NCI-H446 treated with DMSO at 0.1 percent for 48 hours (cell line): Measurements from ENCODE around the gene B3GALT5.

Source experiments
- DNase-seq: peaks from one replicate; lab custom pipeline; 2025; lab: John Stamatoyannopoulos, UW

The B3GALT5 gene

DNA sequence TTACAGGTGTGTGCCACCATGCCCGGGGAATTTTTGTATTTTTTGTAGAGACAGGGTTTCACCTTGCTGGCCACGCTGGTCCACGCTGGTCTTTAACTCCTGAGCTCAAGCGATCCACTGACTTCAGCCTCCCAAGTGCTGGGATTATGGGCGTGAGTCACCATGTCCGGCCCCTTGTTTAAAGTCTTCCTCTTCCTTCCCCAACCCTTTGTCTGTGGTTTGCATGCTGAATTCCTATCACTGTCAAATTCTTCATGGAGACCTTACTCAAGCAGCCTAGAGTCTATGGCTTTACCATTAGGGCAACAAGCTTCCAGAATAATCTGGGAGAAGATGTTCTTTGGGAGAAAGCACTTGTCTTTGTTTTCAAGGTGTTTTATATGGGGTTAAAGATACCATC, 34.7 kb downstream of the B3GALT5 start:
- no peak for DNase-seq

DNA sequence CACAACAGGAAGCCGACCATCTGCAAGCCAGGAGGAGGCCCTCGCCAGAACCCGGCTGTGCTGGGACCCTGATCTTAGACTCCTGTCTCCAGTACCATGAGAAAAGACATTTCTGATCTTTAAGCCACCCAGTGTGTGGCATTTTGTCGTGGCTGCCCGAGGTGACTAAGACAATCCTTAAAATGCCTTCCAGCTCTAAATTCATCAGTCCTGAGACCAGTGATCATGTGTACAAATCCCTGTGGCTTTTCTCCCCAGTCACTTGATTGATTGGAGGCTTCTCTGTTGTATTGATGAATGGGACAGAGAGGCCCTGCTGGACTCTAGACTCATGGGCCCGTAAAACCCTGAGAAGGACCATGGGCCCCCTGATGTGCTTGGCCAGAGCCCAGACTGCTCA, 36.1 kb downstream of the B3GALT5 start:
- no peak for DNase-seq

- no peak for DNase-seq
Measured at GRCh38 chr21:39649526-39649925, 36.8 kb downstream of the B3GALT5 start.

- no peak for DNase-seq
Measured at GRCh38 chr21:39650306-39650705, 37.6 kb downstream of the B3GALT5 start.

DNA sequence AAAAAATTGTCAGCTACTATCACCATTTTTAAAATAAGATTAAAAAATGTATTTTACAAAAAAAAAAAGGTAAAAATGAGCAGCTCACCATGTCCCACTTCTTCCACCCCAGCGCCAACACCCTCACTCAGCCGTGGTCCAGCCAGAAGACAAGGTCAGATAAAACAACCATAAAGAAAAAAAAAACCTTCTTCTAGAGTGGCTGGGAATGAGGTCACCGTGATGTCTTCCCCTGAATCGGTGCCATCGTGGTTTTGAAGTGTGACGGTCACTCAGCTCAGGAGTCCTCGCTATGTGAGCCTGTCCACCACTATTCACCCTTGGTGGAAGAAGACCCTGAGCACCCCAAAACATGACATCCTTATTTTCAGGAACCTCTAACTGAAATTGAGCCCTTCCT, 38.1 kb downstream of the B3GALT5 start:
- no peak for DNase-seq

GRCh38 chr21:39651206-39651605, 38.5 kb downstream of the B3GALT5 start:
- no peak for DNase-seq

DNA sequence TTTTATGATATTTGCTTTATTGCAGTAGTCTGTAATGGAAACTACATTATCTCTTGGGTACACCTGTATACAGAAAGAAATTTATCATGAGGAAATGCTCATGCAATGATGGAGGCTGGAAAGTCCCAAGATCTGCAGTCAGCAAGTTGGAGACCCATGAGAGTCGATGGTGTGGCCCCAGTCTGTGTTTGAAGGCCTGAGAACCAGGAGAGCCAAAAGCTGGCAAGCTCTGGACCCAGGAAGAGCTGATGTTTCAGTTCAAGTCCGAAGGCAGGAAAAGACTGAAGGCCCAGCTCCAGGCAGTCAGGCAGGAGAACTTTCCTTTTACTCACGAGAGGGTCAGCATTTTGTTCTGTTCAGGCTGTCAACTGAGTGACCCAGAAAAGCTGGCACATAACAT, 42.2 kb downstream of the B3GALT5 start:
- DNase-seq: no peak

GRCh38 chr21:39655589-39655988, 42.8 kb downstream of the B3GALT5 start:
- no peak for DNase-seq

- DNase-seq: no peak
Measured at GRCh38 chr21:39656209-39656608, 43.5 kb downstream of the B3GALT5 start.

DNA sequence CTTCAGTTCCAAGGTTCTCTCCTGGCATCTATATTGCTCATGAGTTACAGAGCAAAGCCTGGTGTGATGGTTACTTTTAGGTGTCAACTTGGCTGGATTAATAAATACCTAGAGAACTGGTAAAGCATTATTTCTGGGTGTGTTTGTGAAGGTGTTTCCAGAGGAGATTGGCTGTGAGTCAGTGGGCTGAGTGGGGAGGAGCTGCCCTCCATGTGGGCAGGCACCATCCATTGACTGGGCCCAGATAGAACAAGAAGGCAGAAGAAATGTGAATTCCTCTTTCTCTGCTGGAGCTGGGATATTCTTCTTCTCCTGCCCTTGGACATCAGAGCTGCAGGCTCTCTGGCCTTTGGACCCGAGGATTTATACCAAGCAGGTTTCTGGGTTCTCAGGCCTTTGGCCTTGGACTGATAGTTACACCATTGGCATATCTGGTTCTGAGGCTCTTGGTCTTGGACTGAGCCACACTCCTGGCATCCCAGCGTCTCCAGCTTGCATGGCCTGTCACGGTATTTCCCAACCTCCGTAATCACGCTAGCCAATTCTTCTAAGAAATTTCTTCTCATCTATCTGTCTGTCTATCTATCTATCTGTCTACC, 44.5 kb downstream of the B3GALT5 start:
- DNase-seq: no peak

GRCh38 chr21:39658066-39658465, 45.3 kb downstream of the B3GALT5 start:
- DNase-seq: no peak

DNA sequence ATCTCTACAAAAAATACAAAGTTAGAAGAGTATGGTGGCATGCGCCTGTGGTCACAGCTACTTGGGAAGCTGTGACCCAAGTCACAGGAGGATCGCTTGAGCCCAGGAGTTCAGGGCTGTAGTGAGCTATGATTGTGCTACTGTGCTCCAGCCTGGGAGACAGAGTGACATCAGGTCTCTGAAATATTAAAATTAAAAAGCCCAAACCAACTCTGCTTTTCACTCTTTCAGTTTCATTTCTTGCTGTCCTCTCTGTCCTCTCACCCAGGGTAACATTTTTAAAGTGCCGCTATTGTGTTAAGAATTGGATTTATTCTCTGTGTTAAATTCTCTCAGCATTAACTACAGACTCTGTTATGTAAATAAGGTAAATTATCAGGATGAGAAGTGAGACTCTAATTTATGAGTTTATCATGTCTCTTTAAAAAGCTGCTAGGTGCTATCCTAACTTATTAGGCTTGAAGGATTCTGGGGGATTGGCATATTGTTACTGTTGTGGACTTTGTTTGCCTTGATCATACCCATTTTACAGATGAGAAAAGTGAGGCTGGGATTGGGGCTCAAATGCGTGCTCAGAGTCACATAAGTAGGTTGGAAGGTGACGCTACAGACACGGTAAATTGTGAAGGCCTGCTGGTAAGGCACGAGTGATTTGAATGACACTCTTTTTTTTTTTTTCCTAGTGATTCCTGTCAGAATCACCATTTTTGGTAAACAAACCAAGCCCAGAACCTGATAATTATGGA, 46.5 kb downstream of the B3GALT5 start:
- DNase-seq: no peak

- DNase-seq: no peak
Measured at GRCh38 chr21:39660191-39660980, 47.6 kb downstream of the B3GALT5 start.

- no peak for DNase-seq
Measured at GRCh38 chr21:39661121-39661520, 48.4 kb downstream of the B3GALT5 start.

DNA sequence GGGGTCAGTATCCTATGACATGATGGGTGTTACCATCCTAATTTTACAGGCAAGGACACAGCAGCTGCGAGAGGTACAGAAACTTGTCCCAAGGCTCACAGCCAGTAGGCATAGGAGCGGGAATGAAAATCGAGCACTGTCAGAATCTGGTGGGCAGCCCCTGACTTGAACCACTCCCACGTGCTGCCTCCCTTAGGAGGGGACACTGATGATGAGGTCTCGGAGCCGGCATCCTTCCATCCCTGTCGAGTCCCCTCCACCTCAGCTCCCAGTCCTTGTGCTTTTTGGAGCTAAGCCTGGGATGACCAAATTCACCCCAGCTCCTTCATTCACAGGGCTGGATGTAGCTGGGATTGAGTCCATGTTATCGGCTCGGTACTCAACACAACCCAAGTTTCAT, 49.0 kb downstream of the B3GALT5 start:
- DNase-seq: no peak

- no peak for DNase-seq
Measured at GRCh38 chr21:39662411-39662953, 49.7 kb downstream of the B3GALT5 start.

DNA sequence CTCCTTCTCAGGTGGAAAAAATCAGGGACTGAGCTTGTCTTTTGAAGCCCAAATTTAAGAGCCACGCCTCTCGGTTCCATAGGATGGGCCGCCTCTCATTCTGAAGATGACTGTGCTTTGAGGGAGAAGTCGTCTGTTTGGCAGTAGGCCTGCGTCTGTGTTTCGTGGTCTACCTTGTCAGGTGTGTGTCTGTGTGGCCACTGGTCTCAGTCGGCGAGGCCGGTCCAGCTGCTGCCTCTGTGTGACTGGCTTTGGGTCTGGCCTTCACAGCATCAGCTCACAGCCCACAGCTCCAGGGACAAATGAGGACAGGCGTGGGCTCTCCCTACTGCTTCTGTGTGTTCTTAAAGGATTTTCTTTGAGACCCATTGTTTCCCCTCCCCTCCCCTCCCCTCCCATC, 50.3 kb downstream of the B3GALT5 start:
- DNase-seq: no peak

DNA sequence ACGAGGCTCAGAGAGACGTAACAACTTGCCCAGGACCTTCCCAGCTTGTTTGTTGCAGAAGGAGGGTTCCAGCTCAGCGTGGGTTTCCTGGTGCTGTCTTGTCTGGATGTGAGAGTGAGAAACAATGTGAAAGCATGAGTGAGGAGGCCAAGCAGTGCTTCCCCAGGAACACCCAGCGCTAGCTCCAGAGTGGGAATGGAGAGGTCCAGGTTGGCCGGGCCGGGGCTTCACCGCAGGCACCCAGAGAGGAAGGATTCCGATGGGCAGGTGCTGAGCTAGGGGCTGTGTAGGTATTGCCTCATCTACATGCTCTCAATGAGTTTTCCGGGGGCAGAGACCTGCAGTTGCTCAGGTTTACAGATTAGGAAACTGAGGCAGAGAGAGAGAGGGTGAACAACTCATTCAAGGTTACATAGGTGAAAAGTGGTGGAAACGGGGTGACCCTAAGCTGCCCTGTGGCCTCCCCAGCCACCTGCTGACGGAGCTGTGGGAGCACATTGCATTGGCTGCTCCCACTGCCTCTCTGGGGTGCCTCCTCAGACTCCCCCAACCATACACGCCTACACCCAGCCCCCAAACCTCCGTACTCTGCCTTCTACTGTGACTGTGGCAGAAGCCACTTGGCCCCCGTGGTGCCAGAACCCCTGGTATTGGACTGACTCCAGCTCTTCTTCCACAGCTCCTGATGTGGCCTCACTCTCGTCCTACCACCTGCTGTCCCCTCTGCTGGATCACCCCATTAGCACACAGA, 51.2 kb downstream of the B3GALT5 start:
- DNase-seq: no peak

- DNase-seq: no peak
Measured at GRCh38 chr21:39664586-39664985, 51.8 kb downstream of the B3GALT5 start.

DNA sequence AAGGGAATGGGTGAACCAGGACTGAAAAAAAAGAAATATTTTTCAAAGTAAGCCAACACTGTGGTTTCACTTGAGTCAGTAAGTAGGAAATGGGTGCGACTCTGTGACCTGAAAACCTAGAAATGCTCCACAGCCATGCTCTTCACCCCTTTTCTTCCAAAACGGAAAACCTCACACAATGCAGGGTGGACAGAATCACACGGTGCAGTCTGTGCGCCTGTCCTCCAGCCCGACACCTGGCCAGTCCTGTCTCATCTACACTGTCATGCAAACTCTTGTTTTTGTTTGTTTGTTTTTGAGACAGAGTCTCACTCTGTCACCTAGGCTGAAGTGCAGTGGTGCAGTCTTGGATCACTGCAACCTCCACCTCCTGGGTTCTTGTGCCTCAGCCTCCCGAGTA, 53.3 kb downstream of the B3GALT5 start:
- DNase-seq: no peak

DNA sequence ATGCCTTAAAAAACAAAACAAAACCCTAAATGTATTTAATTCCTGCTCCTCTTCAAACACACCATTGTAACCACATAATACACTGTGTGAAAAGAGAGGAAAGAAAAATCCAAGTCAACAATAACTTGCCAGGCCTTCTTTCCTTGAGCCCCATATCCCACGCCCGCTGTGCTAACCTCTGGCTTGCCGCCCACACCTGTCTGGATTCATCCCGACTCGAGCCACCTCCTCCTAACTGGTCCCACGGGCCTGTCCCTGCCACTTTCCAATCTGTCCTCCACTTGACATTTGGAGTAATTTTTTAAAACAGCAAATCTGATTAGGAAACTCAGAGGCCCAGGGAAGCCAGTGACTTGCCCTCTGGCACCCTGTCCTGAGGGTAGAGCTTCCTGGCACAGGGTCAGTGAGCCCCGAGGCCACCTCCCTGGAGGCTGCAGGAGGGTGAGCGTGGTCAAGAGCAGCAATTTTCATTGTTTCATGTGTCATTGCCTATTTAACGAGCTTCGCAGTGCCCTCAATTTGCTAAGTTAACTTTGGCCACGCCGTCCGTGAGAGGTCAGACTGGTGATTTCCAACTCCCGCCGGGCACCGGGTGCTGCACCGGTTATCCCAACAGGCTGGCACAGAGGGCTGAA, 54.1 kb downstream of the B3GALT5 start:
- no peak for DNase-seq
